H1 (cell line): ENCODE data around the gene NTN1. TPM values are rescaled to one million over a fixed set of nuclear protein-coding genes. Genes with fewer than 3 reads are reported as not detected.

Experiments used
- CTCF ChIA-PET: fragments of 300-600 bp; sonication (Branson Sonifier 250); formaldehyde crosslinking; loops from one replicate; lab custom pipeline; 2021; ENCODE audit not compliant: partially characterized antibody; lab: Charles Lee
- POLR2A ChIA-PET: fragments of 300-600 bp; sonication (Branson Sonifier 250); formaldehyde crosslinking; loops from one replicate; lab custom pipeline; 2021; ENCODE audit warnings: inconsistent platforms; ENCODE audit not compliant: partially characterized antibody; lab: Charles Lee
- DNase-seq, 2 experiments: peaks; one replicate each; pipeline versions ENCODE4 v3.0.0 to v3.0.0-alpha.2; 2010 to 2022; ENCODE audit warnings: low spot score in 2 of 2, low read depth in 1 of 2, mixed read lengths in 1 of 2
- FAIRE-seq: peaks from 2 replicates; lab custom pipeline; 2011; peaks lifted over from hg19 to GRCh38; lab: Jason Lieb, UNC
- H2AFZ ChIP-seq: 2 replicates; pipeline ENCODE4 v1.8.1; 2012; ENCODE audit warnings: low read length, inconsistent platforms
- H2AK5ac ChIP-seq: 2 replicates; pipeline ENCODE4 v1.6.1; 2013; ENCODE audit warnings: low read depth, low read length
- H2BK120ac ChIP-seq: replicated peaks from 2 replicates; pipeline ENCODE3; 2013; ENCODE audit warnings: low read depth, low read length, inconsistent platforms
- H2BK12ac ChIP-seq: 2 replicates; pipeline ENCODE4 v1.6.1; 2013; ENCODE audit warnings: low read depth, low read length
- H2BK15ac ChIP-seq: 2 replicates; pipeline ENCODE4 v1.6.1; 2013; ENCODE audit warnings: low read length
- H2BK20ac ChIP-seq: 2 replicates; pipeline ENCODE4 v1.6.1; 2013; ENCODE audit warnings: low read length
- H2BK5ac ChIP-seq: 2 replicates; pipeline ENCODE4 v1.6.1; 2013; ENCODE audit warnings: low read depth, low read length
- H3K14ac ChIP-seq: 2 replicates; pipeline ENCODE4 v1.6.1; 2013; ENCODE audit warnings: inconsistent platforms; ENCODE audit not compliant: insufficient read length
- H3K18ac ChIP-seq: 2 replicates; pipeline ENCODE4 v1.6.1; 2013; ENCODE audit warnings: low read length; ENCODE audit errors: extremely low read depth
- H3K23ac ChIP-seq: 2 replicates; pipeline ENCODE4 v1.6.1; 2013; ENCODE audit warnings: inconsistent platforms; ENCODE audit not compliant: insufficient read length
- H3K23me2 ChIP-seq: 2 replicates; pipeline ENCODE4 v1.6.1; 2013; ENCODE audit warnings: low read depth, low read length
- H3K27ac ChIP-seq: 2 replicates; pipeline ENCODE4 v1.6.1; 2011; ENCODE audit warnings: low read depth, low read length, inconsistent platforms
- H3K27me3 ChIP-seq, 4 experiments: replicated peaks in 1 of 4; 1 replicate in 1 of 4; 2 replicates in 3 of 4; pipeline versions ENCODE4 v1.6.1 to v1.8.1; 2011 to 2013; ENCODE audit warnings: low read length in 3 of 4, mild to moderate bottlenecking in 3 of 4, inconsistent platforms in 2 of 4, mixed read lengths in 2 of 4, moderate library complexity in 1 of 4; ENCODE audit not compliant: control insufficient read depth in 3 of 4, insufficient read depth in 3 of 4; ENCODE audit errors: extremely low read depth in 1 of 4
- H3K36me3 ChIP-seq, 4 experiments: 2 replicates each; pipeline versions ENCODE4 v1.6.1 to v1.8.1; 2011 to 2013; ENCODE audit warnings: mild to moderate bottlenecking in 4 of 4, low read length in 3 of 4, moderate library complexity in 2 of 4, control low read depth in 1 of 4, inconsistent platforms in 1 of 4; ENCODE audit not compliant: insufficient read depth in 4 of 4, control insufficient read depth in 2 of 4
- H3K4ac ChIP-seq: replicated peaks from 2 replicates; pipeline ENCODE3; 2013; ENCODE audit warnings: low read length, low read depth, mixed read lengths, inconsistent platforms; ENCODE audit not compliant: insufficient read length
- H3K4me1 ChIP-seq, 4 experiments: replicated peaks in 1 of 4; 1 replicate in 1 of 4; 2 replicates in 3 of 4; pipeline versions ENCODE4 v1.6.1 to v1.8.1; 2011 to 2013; ENCODE audit warnings: low read length in 3 of 4, inconsistent platforms in 2 of 4, mixed read lengths in 1 of 4; ENCODE audit not compliant: insufficient read depth in 4 of 4, control insufficient read depth in 3 of 4
- H3K4me2 ChIP-seq, 2 experiments: 2 replicates each; pipeline versions ENCODE4 v1.6.1 to v1.8.1; 2011 to 2013; ENCODE audit warnings: low read depth in 2 of 2, low read length in 2 of 2, control low read depth in 1 of 2, inconsistent platforms in 1 of 2, mild to moderate bottlenecking in 1 of 2; ENCODE audit not compliant: insufficient read depth in 1 of 2
- H3K4me3 ChIP-seq, 4 experiments: fragments of 200-600, 300-600 bp in 1 of 4; sonication (generic), shearing (Covaris generic), sonication (Bioruptor Twin) in 1 of 4; 2 replicates each; pipeline versions ENCODE4 v1.5.1 to v1.8.1; 2011 to 2016; ENCODE audit warnings: low read length in 4 of 4, low read depth in 3 of 4, control low read depth in 2 of 4, inconsistent platforms in 2 of 4, mild to moderate bottlenecking in 2 of 4, mixed read lengths in 1 of 4, moderate library complexity in 1 of 4; ENCODE audit not compliant: insufficient read depth in 2 of 4; ENCODE audit errors: extremely low read depth in 1 of 4
- H3K56ac ChIP-seq: replicated peaks from 2 replicates; pipeline ENCODE3; 2013; ENCODE audit warnings: low read depth, mild to moderate bottlenecking, mixed read lengths, low read length, inconsistent platforms; ENCODE audit not compliant: insufficient read length
- H3K79me1 ChIP-seq: 2 replicates; pipeline ENCODE4 v1.6.1; 2013; ENCODE audit warnings: low read depth, low read length, control low read depth
- H3K79me2 ChIP-seq, 2 experiments: 2 replicates each; pipeline versions ENCODE4 v1.6.1 to v1.8.1; 2012 to 2013; ENCODE audit warnings: low read length in 2 of 2, mild to moderate bottlenecking in 2 of 2, inconsistent platforms in 1 of 2; ENCODE audit not compliant: insufficient read depth in 2 of 2, control insufficient read depth in 1 of 2
- H3K9ac ChIP-seq, 4 experiments: replicated peaks in 1 of 4; 1 replicate in 1 of 4; 2 replicates in 3 of 4; pipeline versions ENCODE4 v1.6.1 to v1.8.1; 2011 to 2013; ENCODE audit warnings: low read depth in 3 of 4, low read length in 3 of 4, control low read depth in 2 of 4, mild to moderate bottlenecking in 2 of 4, moderate library complexity in 2 of 4, inconsistent platforms in 1 of 4; ENCODE audit errors: extremely low read depth in 1 of 4
- H3K9me3 ChIP-seq, 2 experiments: 2 replicates each; pipeline versions ENCODE4 v1.6.1 to v1.8.1; 2012 to 2013; ENCODE audit warnings: mild to moderate bottlenecking in 2 of 2, moderate library complexity in 2 of 2, control low read depth in 1 of 2, inconsistent platforms in 1 of 2, low read depth in 1 of 2, low read length in 1 of 2, mixed read lengths in 1 of 2; ENCODE audit not compliant: insufficient read depth in 2 of 2
- H4K20me1 ChIP-seq, 2 experiments: replicated peaks in 1 of 2; 2 replicates each; pipeline versions ENCODE3 to v1.8.1; 2011 to 2013; ENCODE audit warnings: inconsistent platforms in 2 of 2, low read length in 2 of 2, mild to moderate bottlenecking in 1 of 2; ENCODE audit not compliant: insufficient read depth in 2 of 2, control insufficient read depth in 1 of 2
- H4K5ac ChIP-seq: 2 replicates; pipeline ENCODE4 v1.6.1; 2013; ENCODE audit warnings: low read length, low read depth, mixed read lengths, inconsistent platforms; ENCODE audit not compliant: insufficient read length
- H4K8ac ChIP-seq: 2 replicates; pipeline ENCODE4 v1.8.0; 2013; ENCODE audit warnings: mild to moderate bottlenecking, moderate library complexity, low read length, inconsistent platforms; ENCODE audit not compliant: insufficient read depth; ENCODE audit errors: extremely low read depth
- H4K91ac ChIP-seq: replicated peaks from 2 replicates; pipeline ENCODE3; 2013; ENCODE audit warnings: low read length, mixed read lengths, inconsistent platforms; ENCODE audit not compliant: insufficient read length
- BRCA1 ChIP-seq: IDR thresholded peaks from 2 replicates; pipeline ENCODE4 v1.6.1; 2012; ENCODE audit warnings: low read depth, low read length, improper control_type of control experiment
- CBX5 ChIP-seq: fragments of 300-800, 300-1000 bp; sonication (generic); IDR thresholded peaks from 2 replicates; pipeline ENCODE4 v1.7.1; 2016; ENCODE audit warnings: antibody characterized with exemption, low read length, low read depth
- CBX8 ChIP-seq: fragments of 300-800, 300-1000 bp; sonication (generic); IDR thresholded peaks from 2 replicates; pipeline ENCODE4 v1.7.1; 2016; ENCODE audit warnings: low read depth, low read length, borderline replicate concordance
- CHD2 ChIP-seq: IDR thresholded peaks from 2 replicates; pipeline ENCODE4 v1.6.1; 2012; ENCODE audit warnings: low read length, improper control_type of control experiment
- CREB1 ChIP-seq: IDR thresholded peaks from 2 replicates; pipeline ENCODE4 v1.6.1; 2012; ENCODE audit warnings: inconsistent platforms
- HDAC2 ChIP-seq, 2 experiments: fragments of 300-600 bp in 1 of 2; sonication (generic) in 1 of 2; IDR thresholded peaks; 2 replicates each; pipeline ENCODE4 v1.6.1; 2011 to 2012; ENCODE audit warnings: low read depth in 2 of 2, low read length in 2 of 2, mild to moderate bottlenecking in 2 of 2, moderate library complexity in 2 of 2, borderline replicate concordance in 1 of 2, inconsistent platforms in 1 of 2
- KDM5A ChIP-seq: fragments of 200-600 bp; IDR thresholded peaks from 2 replicates; pipeline ENCODE4 v1.7.1; 2012; ENCODE audit warnings: mild to moderate bottlenecking, low read length, inconsistent platforms, mixed read lengths
- MAFK ChIP-seq: IDR thresholded peaks from 2 replicates; pipeline ENCODE4 v1.6.1; 2012; ENCODE audit warnings: low read depth, mild to moderate bottlenecking, improper control_type of control experiment, low read length
- NRF1 ChIP-seq: IDR thresholded peaks from 2 replicates; pipeline ENCODE4 v1.6.1; 2011; ENCODE audit warnings: mild to moderate bottlenecking, low read depth, low read length, improper control_type of control experiment
- RAD21 ChIP-seq, 2 experiments: IDR thresholded peaks in 1 of 2; conservative IDR thresholded peaks in 1 of 2; 2 replicates each; pipeline ENCODE4 v1.6.1; 2011; ENCODE audit warnings: low read depth in 2 of 2, low read length in 2 of 2, improper control_type of control experiment in 1 of 2, inconsistent platforms in 1 of 2, mild to moderate bottlenecking in 1 of 2, moderate library complexity in 1 of 2
- TBP ChIP-seq: IDR thresholded peaks from 2 replicates; pipeline ENCODE4 v1.6.1; 2011; ENCODE audit warnings: low read depth, low read length, improper control_type of control experiment
- TEAD4 ChIP-seq: IDR thresholded peaks from 2 replicates; pipeline ENCODE4 v1.6.1; 2012; ENCODE audit warnings: low read depth, low read length, inconsistent platforms, mixed read lengths
- WGBS, 2 experiments: shearing (Covaris generic) in 1 of 2; methylation state at CpG; one replicate each; pipeline versions ENCODE4 v1.1.6 to v1.1.7; 2013 to 2015; ENCODE audit warnings: low lambda C conversion rate in 2 of 2, mixed read lengths in 2 of 2, inconsistent platforms in 1 of 2, low coverage in 1 of 2, missing lambda C conversion rate in 1 of 2; ENCODE audit not compliant: insufficient replicate concordance in 2 of 2, insufficient coverage in 1 of 2, insufficient read length in 1 of 2; ENCODE audit errors: extremely low coverage in 1 of 2, missing lambda C conversion rate in 1 of 2; 5-methylcytosine and 5-hydroxymethylcytosine counted together
- polyA plus RNA-seq, 7 experiments: library from polyadenylated mRNA; depleted of rRNA in 3 of 7; stranded (reverse) in 5 of 7; unstranded in 2 of 7; fragments of >200 nt in 5 of 7; fragments of 200-250 nt in 2 of 7; gene quantifications; 1 replicate in 5 of 7; 2 replicates in 1 of 7; 4 replicates in 1 of 7; pipeline versions ENCODE4 v1.2.1 to v1.2.3, GENCODE V29; 2011 to 2013; ENCODE audit warnings: missing spikeins in 2 of 7, mixed read lengths in 2 of 7
- total RNA-seq: library from RNA; stranded (reverse); fragmentation: NEBNext Ultra II Directional; extraction: Animal tissue kit (Norgen Biotek cat#: 25700); gene quantifications from 2 replicates; pipeline ENCODE4 v1.2.1, GENCODE V29; 2021

The NTN1 gene
- total and polyA plus RNA-seq, 2 of the 8 experiments (the other 6 are each of a cell fraction or from before 2014, with no cell fraction given) = 2.0 to 2.3 TPM

DNA sequence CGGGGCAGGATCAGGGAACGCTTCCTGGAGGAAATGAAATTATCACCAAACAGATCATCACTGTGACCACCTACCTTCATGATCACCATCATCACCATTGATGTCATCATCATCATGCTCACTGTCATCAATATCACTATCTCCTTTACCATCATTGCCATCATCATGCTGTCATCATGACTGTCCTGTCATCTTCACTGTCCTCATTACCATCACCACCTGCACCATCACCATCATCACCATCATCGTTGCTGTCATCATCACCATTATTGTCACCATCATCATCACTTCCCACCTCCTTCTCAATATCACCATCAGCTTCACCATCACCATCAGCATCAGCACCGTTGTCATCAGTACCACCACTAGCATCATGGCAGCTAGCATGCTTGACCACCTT is 65.3 kb downstream of the NTN1 start:
- Histone ChIP-seq H3K23ac (no peak overlapping the region), H3K4me1 (no peaks in the 10 kb centered on the region), H3K4me3 (no peak overlapping the region), H3K79me1 (no peaks in the 10 kb centered on the region), H3K4me2 (no peak overlapping the region), H2BK12ac (no peak overlapping the region), H3K9ac (no peak overlapping the region), H3K56ac (no peak overlapping the region), H3K27me3 (no peaks in the 10 kb centered on the region; a peak in 1 of 7 replicates), H3K18ac (no peak overlapping the region), H3K4ac (no peak overlapping the region), H3K9me3 (no peaks in the 10 kb centered on the region), H2AFZ (no peak overlapping the region), H4K20me1 (no peaks in the 10 kb centered on the region), H2BK15ac (no peak overlapping the region), H2BK120ac (no peak overlapping the region), H3K27ac (no peak overlapping the region), H2BK20ac (no peak overlapping the region), H4K5ac (no peak overlapping the region), H4K91ac (no peak overlapping the region), H3K23me2 (peaks cover 2% of the 10 kb centered on the region; the same call in 1 of the 2 replicates), H3K36me3 (no peaks in the 10 kb centered on the region), H4K8ac (no peak overlapping the region), H2AK5ac (no peak overlapping the region; the same call in 1 of the 2 replicates), H3K14ac (no peak overlapping the region), H2BK5ac (no peak overlapping the region), H3K79me2 (no peaks in the 10 kb centered on the region)
- POLR2A ChIA-PET = interaction anchor here (1.1 kb wide), 1 partner anchor 35 kb away, joined by 3 read pairs; no protein-coding TSS in a partner anchor
- no peak for DNase-seq
- FAIRE-seq = no peak
- 90% methylated on average over 4 of the region's 4 CpGs; no CpG with 5 or more reads in 1 of the 2 experiments for WGBS, 2 experiments
- CTCF ChIA-PET = no interaction called here
- TF ChIP-seq CBX8 = no peak
- TF ChIP-seq CBX5 = no peak
- TF ChIP-seq KDM5A = no peak
- no peak for TF ChIP-seq NRF1
- TF ChIP-seq MAFK = no peak
- TF ChIP-seq HDAC2 (IDR thresholded peaks at IDR 0.05; ENCODE audit: borderline replicate concordance in 1 of 2, low read depth in 2 of 2, low read length in 2 of 2) = no peak
- no peak for TF ChIP-seq TEAD4
- TF ChIP-seq RAD21 (IDR thresholded peaks at IDR 0.05 in 1 of 2, conservative IDR thresholded peaks at IDR 0.05 in 1 of 2; ENCODE audit: low read depth in 2 of 2, low read length in 2 of 2) = no peak
- no peak for TF ChIP-seq CHD2
- no peak for TF ChIP-seq CREB1
- no peak for TF ChIP-seq BRCA1
- TF ChIP-seq TBP = no peak
